ENCODE data around the gene VAPA. TPM values are rescaled to one million over a fixed set of nuclear protein-coding genes. Genes with fewer than 3 reads are reported as not detected.
"Not testable (repeated sequence)": the region's sequence is repeated elsewhere in the genome, so short reads cannot be mapped to it uniquely, and the experiment has no call there.

The VAPA gene
- total and polyA plus RNA-seq, 10 donors: 53.1 to 290 (median 181) TPM

- no peak for DNase-seq
- WGBS, 5 donors: 87 to 96% (median 93%) methylated on average over 6 of the region's 6 CpGs
These were observed 19.3 kb upstream of the VAPA start for GRCh38 chr18:9894454-9895068.

GRCh38 chr18:9897129-9897528 lies 16.7 kb upstream of the VAPA start:
- Histone ChIP-seq H3K27me3 (replicated peaks in 1 of 7) (no peaks in the 10 kb centered on the region), H3K4me1 (no peaks in the 10 kb centered on the region), H3K36me3 (no peaks in the 10 kb centered on the region), H3K4me3 (no peak overlapping the region), H3K27ac (no peak overlapping the region), H3K9me3 (no peaks in the 10 kb centered on the region)
- no peak for DNase-seq
- 86 to 96% (median 90%) methylated on average over 5 of the region's 5 CpGs for WGBS, 5 donors
- no peak for TF ChIP-seq CTCF (IDR thresholded peaks at IDR 0.05 in 8 of 11, conservative IDR thresholded peaks at IDR 0.05 in 3 of 11)
- no peak for TF ChIP-seq POLR2A (IDR thresholded peaks at IDR 0.05)
- no peak for TF ChIP-seq POLR2AphosphoS5 (IDR thresholded peaks at IDR 0.05)
- intact Hi-C loops (cut with DNase I; ENCODE audit: low total_unique reads): no loop called here

More at GRCh38 chr18:9894454-9895068, 19.3 kb upstream of the VAPA start:
- H3K4me1 ChIP-seq: no peaks in the 10 kb centered on the region
- no peak overlapping the region for H3K27ac ChIP-seq
- intact Hi-C loops (cut with DNase I; ENCODE audit: low total_unique reads): no loop called here
- H3K4me3 ChIP-seq: no peak overlapping the region
- TF ChIP-seq POLR2AphosphoS5 (IDR thresholded peaks at IDR 0.05): no peak
- TF ChIP-seq CTCF (IDR thresholded peaks at IDR 0.05 in 8 of 11, conservative IDR thresholded peaks at IDR 0.05 in 3 of 11): no peak
- no peak for TF ChIP-seq POLR2A (IDR thresholded peaks at IDR 0.05)
- H3K36me3 ChIP-seq: no peaks in the 10 kb centered on the region
- H3K9me3 ChIP-seq: no peaks in the 10 kb centered on the region
- no peaks in the 10 kb centered on the region for H3K27me3 ChIP-seq (replicated peaks in 1 of 7)

GRCh38 chr18:9897787-9898291 lies 16.0 kb upstream of the VAPA start:
- DNase-seq; H3K4me3 ChIP-seq; H3K27me3 ChIP-seq (replicated peaks in 1 of 7); intact Hi-C loops (cut with DNase I; ENCODE audit: low total_unique reads); H3K36me3 ChIP-seq; H3K27ac ChIP-seq; H3K9me3 ChIP-seq; H3K4me1 ChIP-seq: not testable (repeated sequence)
- 93 to 97% (median 95%) methylated on average over 10 of the region's 10 CpGs for WGBS, 5 donors

- 71 to 78% (median 73%) methylated on average over 11 of the region's 11 CpGs for WGBS, 5 donors
- TF ChIP-seq CTCF (IDR thresholded peaks at IDR 0.05 in 8 of 11, conservative IDR thresholded peaks at IDR 0.05 in 3 of 11) (no peak), POLR2AphosphoS5 (IDR thresholded peaks at IDR 0.05) (no peak), POLR2A (IDR thresholded peaks at IDR 0.05) (no peak)
- intact Hi-C loops (cut with DNase I; ENCODE audit: low total_unique reads): no loop called here
- no peak overlapping the region for H3K27ac ChIP-seq
- no peaks in the 10 kb centered on the region for H3K4me1 ChIP-seq
- no peaks in the 10 kb centered on the region for H3K36me3 ChIP-seq
- no peak overlapping the region for H3K4me3 ChIP-seq
- no peaks in the 10 kb centered on the region for H3K9me3 ChIP-seq
- DNase-seq: no peak
- H3K27me3 ChIP-seq (replicated peaks in 1 of 7): no peaks in the 10 kb centered on the region
These were observed 14.8 kb upstream of the VAPA start for GRCh38 chr18:9898792-9899549.

GRCh38 chr18:9899550-9899930 lies 14.3 kb upstream of the VAPA start:
- H3K27ac ChIP-seq; H3K27me3 ChIP-seq (replicated peaks in 1 of 7); intact Hi-C loops (cut with DNase I; ENCODE audit: low total_unique reads); DNase-seq; H3K4me3 ChIP-seq; H3K4me1 ChIP-seq; H3K9me3 ChIP-seq; H3K36me3 ChIP-seq: not testable (repeated sequence)
- WGBS, 5 donors: 78 to 84% (median 81%) methylated on average over 1 of the region's 1 CpG

Data from spleen (tissue), 11 donors.